ENCODE measurements around the gene RPS14.

Gene RPS14

GRCh38 chr5:150413176-150413901 lies 36.2 kb downstream of the RPS14 start:
- DNase-seq (ENCODE audit: low spot score), result no peak

DNA sequence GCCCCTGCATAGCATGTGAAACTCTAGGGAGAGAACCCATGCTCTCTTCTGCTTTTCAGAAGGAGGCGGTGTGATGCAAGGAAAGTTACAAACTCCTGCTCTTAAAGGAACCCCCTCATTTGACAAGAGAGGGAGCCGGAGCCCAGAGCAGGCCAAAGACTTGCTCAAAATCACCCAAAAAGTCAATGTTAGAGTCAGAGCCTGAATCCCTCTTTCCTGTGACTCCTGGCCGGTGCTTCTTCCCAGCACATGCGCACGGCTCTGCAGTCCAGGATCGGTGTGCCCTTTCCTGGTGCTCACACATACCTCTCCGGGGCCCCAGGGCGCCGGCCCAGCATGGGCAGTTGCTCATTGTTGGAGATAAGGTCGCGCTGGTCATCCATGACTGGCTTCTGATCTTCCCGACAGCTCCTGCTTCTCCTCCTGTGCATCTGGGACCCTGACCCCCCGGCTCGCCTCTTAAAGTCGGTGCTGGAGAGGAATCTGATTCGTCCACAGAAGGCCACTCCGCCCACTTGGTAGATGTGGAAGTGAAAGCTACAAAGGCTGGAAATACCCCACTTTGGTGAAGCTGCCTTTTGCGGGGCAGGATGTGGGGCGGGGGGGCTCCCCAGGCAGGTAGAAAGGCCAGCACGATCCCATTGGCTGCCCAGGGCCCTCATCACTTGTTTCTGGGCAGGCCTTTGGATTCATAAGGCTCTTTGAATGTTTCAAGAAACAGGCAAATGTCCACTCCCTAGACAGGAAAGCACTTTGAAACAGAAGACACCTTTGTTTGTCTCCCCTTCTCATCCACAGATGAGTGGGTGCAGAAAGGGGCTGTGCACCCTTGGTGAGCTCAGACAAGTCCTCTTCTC lies 37.0 kb downstream of the RPS14 start, which contains the start of gene CD74:
TSS of gene CD74 (minus strand) at position 592 of the 857 bp plus-strand sequence. CDS start at position 431, 161 bp downstream.
- peak; percentile 84 for DNase-seq (ENCODE audit: low spot score)

DNA sequence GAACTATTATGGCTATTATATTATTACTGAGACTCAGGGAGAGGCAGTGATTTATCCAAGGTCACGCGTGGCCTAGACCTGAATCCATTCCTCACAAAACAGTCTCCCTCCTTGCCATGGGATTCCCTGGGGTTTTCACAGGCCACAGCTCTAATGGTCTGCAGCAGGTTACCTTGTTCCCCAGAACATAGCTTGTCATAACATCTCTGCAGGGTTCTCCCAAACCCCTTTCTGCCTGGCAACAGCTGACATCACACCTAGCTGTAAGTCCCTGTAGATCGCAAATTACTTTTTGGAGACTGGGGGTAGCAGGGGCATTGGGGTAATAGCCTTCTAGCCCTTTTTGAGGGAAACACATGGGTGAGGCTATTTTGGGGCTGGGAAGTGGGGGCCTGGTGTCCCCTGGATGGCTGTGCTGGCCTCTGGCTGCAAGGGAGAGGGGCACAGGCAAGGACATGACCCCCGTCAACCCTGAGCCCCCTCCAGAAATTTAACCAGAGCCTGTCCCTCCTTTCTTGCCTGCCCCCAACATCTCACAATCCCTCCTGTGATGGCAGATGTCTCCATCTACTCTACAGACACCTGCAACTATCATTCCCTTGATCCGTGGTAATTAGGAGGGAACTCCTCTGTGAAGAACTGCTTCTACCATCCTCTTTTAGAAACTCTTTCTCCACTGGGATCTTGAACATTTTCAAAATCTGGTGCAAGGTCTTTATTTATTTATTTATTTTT lies 38.1 kb downstream of the RPS14 start:
- peak; percentile 74 for DNase-seq (ENCODE audit: low spot score)

GRCh38 chr5:150410524-150411244 lies 38.9 kb downstream of the RPS14 start:
- peak; percentile 93 for DNase-seq (ENCODE audit: low spot score)

DNA sequence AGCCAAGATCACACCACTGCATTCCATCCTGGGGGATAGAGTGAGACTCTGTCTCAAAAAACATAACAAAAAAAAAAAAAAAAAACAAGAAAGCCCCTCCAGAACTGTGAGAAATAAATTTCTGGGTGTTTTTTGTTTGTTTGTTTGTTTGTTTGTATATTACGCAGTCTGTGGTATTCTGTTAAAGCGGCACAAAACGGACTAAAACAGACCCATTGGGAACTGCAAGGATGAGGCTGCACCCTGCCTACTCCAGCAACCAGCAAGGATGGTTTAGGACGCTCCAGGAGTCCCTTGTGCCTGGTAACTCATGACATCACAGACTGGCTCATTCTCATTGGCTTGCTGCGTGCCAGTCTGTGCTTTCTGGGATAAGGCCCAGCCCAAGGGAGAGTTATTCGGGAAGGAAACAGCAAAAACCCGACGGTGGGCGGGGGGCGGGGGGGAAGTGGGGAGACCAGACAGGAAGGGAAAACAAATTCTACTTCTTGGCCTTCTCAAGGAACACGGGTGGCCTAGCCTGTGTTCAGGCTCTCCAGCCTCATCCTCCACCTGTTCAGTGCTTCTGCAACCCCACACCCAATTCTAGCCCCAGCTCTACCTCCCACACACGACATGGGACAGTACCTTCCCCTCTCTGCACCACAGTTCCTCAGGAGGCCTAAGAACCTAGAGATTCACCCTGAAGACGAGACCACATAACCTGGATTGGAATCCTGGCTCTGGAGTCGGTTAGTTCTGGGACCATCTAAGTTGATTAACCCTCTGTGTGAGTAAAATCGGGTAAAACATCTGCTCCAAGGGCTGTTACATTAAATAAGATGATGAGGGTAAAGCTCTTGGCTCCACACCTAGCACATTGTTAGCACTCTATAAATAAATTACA lies 39.7 kb downstream of the RPS14 start:
- peak; percentile 98 for DNase-seq (ENCODE audit: low spot score)

DNA sequence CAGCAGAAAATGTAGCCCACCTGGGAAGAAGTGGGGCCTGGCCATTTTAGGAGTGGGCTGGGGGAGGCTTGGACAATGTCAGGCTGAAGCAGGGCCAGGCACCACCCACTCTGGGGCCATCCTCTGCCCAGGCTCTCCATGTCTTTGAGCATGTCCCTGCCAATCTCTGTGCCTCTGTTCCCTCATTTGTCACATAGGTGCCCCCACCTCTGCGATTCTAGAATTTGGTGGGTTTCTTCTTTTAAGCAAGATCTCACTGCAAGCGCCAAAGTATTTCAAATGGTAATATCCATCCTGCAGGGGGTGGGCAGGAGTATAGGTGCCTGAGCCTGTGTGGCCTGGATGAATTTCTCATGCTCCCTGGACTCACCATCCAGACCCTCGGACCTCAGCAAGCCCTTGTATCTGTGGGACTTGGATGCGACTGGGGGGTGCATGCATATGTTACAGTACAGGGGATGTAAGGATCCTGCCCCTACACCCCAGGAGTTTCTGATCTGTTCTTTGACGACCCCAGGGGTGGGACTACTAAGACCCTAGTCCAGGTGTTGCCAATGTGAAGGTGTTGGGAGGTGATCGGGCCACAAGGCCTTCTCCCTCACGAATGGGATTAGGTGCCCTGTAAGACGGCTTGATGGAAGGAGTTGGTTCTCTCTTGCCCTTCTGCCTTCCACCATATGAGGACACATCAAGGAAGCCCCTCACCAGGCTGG lies 41.2 kb downstream of the RPS14 start:
- DNase-seq (ENCODE audit: low spot score), result no peak

GRCh38 chr5:150407096-150407720 lies 42.3 kb downstream of the RPS14 start:
- DNase-seq (ENCODE audit: low spot score), result no peak

- no peak for DNase-seq (ENCODE audit: low spot score)
Measured at GRCh38 chr5:150406723-150407095, 42.8 kb downstream of the RPS14 start.

DNA sequence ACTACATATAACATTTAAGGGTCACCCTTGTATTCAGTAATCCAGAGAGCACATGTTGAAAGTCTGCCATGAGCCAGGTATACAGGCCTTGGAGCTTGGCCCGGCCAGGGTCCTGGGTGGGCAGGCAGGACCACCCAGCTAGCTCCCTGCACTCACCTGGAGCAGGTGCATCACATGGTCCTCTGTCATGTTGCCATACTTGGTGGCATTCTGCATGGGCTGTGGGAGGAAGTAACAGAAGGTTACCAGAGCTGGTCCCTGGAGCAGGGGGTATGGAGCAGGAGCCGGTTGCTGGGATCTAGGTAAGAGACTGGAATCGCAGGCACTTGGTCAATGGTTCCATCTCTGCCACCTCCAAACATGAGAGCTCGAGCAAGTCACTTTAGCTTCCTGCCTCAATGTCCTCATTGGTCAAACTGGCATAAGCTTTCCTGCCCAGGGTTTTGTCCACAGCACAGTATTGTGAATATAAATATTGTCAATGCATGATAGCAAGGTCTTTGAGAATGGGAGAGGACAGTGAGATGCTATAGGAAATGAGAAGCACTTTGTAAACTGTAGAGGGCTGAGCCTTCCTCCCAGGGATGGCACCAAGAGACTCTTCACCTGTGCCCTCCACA lies 43.3 kb downstream of the RPS14 start:
- no peak for DNase-seq (ENCODE audit: low spot score)

GRCh38 chr5:150404941-150405816 lies 44.4 kb downstream of the RPS14 start:
- DNase-seq (ENCODE audit: low spot score), result no peak

DNA sequence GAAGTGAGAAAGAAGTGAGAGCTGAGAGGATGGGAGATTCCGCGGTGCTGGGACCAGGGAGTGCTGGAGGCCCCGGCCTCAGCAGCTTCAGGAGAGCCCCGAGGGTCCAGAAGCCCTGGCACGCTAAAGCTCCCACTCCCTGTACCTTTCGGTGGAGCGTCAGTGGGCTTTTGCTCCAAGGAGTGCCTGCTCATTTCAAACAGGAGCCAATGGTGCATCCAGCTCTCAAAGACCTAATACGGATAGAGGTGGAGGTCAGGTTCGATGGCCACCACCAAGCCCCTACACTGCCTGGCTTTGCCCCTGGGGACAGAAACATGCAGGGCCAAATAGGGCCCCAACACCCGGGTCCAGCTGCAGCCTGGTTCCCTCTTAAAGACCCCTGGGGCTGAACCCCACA lies 45.0 kb downstream of the RPS14 start:
- DNase-seq (ENCODE audit: low spot score), result no peak

GRCh38 chr5:150404121-150404520 lies 45.4 kb downstream of the RPS14 start:
- no peak for DNase-seq (ENCODE audit: low spot score)

- DNase-seq (ENCODE audit: low spot score), result no peak
Measured at GRCh38 chr5:150402901-150403342, 46.6 kb downstream of the RPS14 start.

- no peak for DNase-seq (ENCODE audit: low spot score)
Measured at GRCh38 chr5:150402229-150402773, 47.2 kb downstream of the RPS14 start.

DNA sequence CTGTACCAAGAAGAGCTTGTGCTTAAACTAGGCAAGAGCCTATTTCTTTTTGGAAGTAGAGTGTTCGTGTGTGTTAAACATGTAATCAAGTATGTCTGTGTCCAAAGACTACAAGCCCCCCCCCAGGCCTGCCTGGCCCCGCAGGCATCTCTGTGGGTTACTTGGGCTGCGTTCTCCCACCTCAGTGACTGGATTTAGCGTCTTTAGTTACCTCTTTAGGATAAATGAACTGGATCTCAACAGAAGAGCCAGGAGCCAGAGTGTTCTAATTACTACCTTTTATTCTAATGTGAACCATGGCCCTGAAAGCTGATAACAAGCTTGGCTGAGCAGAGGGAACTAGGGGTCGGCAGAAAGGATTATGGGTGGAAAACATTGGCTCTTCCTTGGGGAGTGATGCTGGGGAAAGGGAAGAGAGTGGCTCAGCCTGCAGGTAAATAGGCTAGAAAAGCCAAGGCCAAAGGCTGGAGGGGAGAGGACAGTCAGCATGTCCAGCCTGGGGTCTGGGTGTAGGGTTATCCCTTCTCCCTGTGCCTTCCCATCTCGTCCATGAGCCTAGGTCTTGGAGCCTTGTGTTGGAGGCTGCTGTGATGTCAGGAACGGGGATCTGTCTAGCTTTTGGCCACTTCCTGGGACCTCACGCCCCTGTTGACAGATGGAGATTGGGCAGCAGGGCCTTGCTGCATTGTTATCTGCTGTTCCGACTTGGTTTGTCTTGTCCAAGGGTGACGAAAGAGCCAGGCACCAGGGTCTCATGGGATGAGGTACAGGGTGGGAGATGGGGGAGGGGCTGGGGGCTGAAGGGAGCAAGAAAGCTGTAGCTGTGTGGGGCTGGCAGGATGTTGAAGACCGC lies 47.9 kb downstream of the RPS14 start:
- DNase-seq (ENCODE audit: low spot score), result no peak

GRCh38 chr5:150401076-150401375 lies 48.5 kb downstream of the RPS14 start:
- DNase-seq (ENCODE audit: low spot score), result no peak
